Body of pancreas (tissue), 4 donors: Measurements from ENCODE around the gene HLF. TPM values are rescaled to one million over a fixed set of nuclear protein-coding genes. Genes with fewer than 3 reads are reported as not detected.

Source experiments
- ATAC-seq: fragments of 150-250 bp; one replicate; pipeline ENCODE4 v1.9.1; 2016
- DNase-seq, 4 donors: peaks; one replicate each; pipeline ENCODE4 v3.0.0-alpha.2; 2019
- H3K27ac ChIP-seq, 4 donors: fragments of 200-600 bp; sonication (generic); 1 replicate in 3 of 4; 2 replicates in 1 of 4; pipeline versions ENCODE4 v1.5.1 to v1.6.1; 2016 to 2019; ENCODE audit warnings: mild to moderate bottlenecking in 1 of 4, mixed read lengths in 1 of 4, moderate library complexity in 1 of 4
- H3K27me3 ChIP-seq, 2 donors: fragments of 200-600 bp; sonication (generic); one replicate each; pipeline ENCODE4 v1.6.0; 2016; ENCODE audit warnings: mild to moderate bottlenecking in 1 of 2
- H3K36me3 ChIP-seq, 2 donors: fragments of 200-600 bp; sonication (generic); replicated peaks in 1 of 2; 2 replicates each; pipeline ENCODE4 v1.5.1; 2016; ENCODE audit warnings: low read depth in 2 of 2; ENCODE audit not compliant: insufficient read depth in 1 of 2
- H3K4me1 ChIP-seq: fragments of 200-600 bp; sonication (generic); one replicate; pipeline ENCODE4 v1.6.0; 2016
- H3K4me3 ChIP-seq, 2 donors: fragments of 200-600 bp; sonication (generic); 1 replicate in 1 of 2; 2 replicates in 1 of 2; pipeline ENCODE4 v1.5.1; 2016 to 2019
- H3K9me3 ChIP-seq, 3 donors: fragments of 200-600 bp; sonication (generic); 1 replicate in 2 of 3; 2 replicates in 1 of 3; pipeline ENCODE4 v1.5.1; 2016
- POLR2A ChIP-seq, 3 donors: fragments of 450-650 bp; IDR thresholded peaks; one replicate each; pipeline ENCODE4 v1.6.1; 2016; ENCODE audit warnings: antibody characterized with exemption in 3 of 3, mild to moderate bottlenecking in 2 of 3
- whole genome bisulfite sequencing, 2 donors: methylation state at CpG; one replicate each; pipeline ENCODE4 v1.1.5; 2017; 5-methylcytosine and 5-hydroxymethylcytosine counted together
- intact Hi-C: fragments of 100-400 bp; cut with DNase I; formaldehyde crosslinking; loops from one replicate; pipeline ENCODE4 v1.15.1; 2023
- total RNA-seq, 2 donors: library from RNA; depleted of rRNA; stranded (reverse); fragments of >200 nt; gene quantifications; one replicate each; pipeline ENCODE4 v1.1.0, GENCODE V29; 2016
- TF ChIP-seq, protein P1 (sequence below), 7 experiments: fragments of 450-650 bp in 4 of 7; fragments of 200-600 bp in 3 of 7; sonication (generic) in 3 of 7; IDR thresholded peaks; one replicate each; pipeline ENCODE4 v1.5.1; 2016 to 2019; ENCODE audit warnings: antibody characterized with exemption in 7 of 7

HLF gene
- total RNA-seq, 2 donors from 2014 or later = 4.2 to 4.9 TPM

DNA sequence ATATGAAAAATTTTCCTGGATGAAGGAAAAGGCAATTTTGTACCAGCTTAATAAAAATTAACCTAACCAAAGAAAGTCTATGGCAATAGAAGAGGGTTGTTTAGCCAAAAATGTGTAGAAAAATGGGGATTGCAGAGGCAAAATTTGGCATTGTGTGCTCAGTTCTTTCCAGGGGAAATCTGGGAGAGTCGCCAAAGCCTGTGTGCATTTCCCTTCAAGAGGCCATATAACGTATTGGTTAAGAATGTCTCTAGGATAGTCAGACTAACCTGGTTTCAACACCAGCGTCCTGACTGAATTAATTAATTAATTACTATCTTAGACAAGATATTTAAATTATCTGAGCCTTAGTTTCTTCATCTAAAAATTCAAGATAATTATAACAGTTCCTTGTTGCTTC is 44.8 kb upstream of the HLF start:
- Histone ChIP-seq H3K36me3 (no peaks in the 10 kb centered on the region), H3K27ac (no peak overlapping the region), H3K27me3 (no peaks in the 10 kb centered on the region), H3K4me3 (no peak overlapping the region), H3K4me1 (no peaks in the 10 kb centered on the region), H3K9me3 (no peaks in the 10 kb centered on the region)
- WGBS, 2 donors = 49 to 52% methylated on average over 3 of the region's 3 CpGs
- DNase-seq = no peak
- intact Hi-C loops = no loop called here
- TF ChIP-seq, protein P1, sequence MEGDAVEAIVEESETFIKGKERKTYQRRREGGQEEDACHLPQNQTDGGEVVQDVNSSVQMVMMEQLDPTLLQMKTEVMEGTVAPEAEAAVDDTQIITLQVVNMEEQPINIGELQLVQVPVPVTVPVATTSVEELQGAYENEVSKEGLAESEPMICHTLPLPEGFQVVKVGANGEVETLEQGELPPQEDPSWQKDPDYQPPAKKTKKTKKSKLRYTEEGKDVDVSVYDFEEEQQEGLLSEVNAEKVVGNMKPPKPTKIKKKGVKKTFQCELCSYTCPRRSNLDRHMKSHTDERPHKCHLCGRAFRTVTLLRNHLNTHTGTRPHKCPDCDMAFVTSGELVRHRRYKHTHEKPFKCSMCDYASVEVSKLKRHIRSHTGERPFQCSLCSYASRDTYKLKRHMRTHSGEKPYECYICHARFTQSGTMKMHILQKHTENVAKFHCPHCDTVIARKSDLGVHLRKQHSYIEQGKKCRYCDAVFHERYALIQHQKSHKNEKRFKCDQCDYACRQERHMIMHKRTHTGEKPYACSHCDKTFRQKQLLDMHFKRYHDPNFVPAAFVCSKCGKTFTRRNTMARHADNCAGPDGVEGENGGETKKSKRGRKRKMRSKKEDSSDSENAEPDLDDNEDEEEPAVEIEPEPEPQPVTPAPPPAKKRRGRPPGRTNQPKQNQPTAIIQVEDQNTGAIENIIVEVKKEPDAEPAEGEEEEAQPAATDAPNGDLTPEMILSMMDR (IDR thresholded peaks at IDR 0.05) = no peak
- TF ChIP-seq POLR2A (IDR thresholded peaks at IDR 0.05) = no peak
- no peak for ATAC-seq

DNA sequence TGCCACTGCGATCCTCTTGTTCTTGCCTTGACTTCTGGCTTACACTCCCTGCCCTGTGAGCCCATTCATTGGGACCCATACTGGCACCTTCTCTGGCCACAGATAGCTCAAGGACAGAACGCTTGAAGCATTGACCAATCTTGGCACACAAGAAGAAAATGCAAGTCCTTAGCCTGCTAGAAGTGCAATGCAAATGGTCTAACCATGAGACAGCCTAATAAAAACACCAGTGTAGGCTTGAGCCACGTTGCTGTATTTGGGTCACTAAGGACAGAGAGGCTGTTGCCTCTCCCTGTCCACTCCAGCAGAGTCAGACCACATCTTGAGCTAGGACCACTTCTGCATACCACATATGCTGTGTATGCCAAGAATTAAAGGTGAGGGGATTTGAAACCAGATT is 41.2 kb upstream of the HLF start:
- WGBS, 2 donors = 65 to 77% methylated on average over 3 of the region's 3 CpGs

DNA sequence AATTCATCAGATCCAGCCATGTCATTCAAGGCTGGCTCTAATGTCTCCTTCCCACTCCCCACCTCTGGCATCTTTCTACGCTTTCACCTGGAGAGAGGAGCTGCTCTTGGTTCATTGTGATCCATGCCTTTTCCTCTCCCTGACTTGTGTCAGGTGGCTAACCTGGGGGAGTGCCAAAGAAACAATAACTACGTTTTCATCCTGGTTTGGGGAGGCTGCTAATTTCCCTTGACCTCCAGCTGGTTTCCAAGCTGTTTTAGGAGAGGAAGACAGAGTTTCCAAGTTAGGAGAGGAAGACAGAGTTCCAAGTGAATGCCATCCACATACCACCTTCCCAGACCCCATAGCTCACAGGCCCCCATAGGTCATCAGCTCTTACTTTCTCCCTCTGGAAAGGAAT is 40.0 kb upstream of the HLF start:
- intact Hi-C loops = no loop called here
- WGBS, 2 donors = 57 to 63% methylated on average over 2 of the region's 2 CpGs
- TF ChIP-seq POLR2A (IDR thresholded peaks at IDR 0.05) = no peak
- TF ChIP-seq, protein P1 (IDR thresholded peaks at IDR 0.05) = no peak

More for the DNA sequence above, 41.2 kb upstream of the HLF start:
- no peak for DNase-seq
- no peaks in the 10 kb centered on the region for H3K4me1 ChIP-seq
- no peaks in the 10 kb centered on the region for H3K36me3 ChIP-seq
- ATAC-seq = no peak
- no peak for TF ChIP-seq POLR2A (IDR thresholded peaks at IDR 0.05)
- TF ChIP-seq, protein P1 (IDR thresholded peaks at IDR 0.05) = no peak
- intact Hi-C loops = no loop called here
- H3K27ac ChIP-seq = no peak overlapping the region
- H3K4me3 ChIP-seq = no peak overlapping the region
- no peaks in the 10 kb centered on the region for H3K27me3 ChIP-seq
- H3K9me3 ChIP-seq = no peaks in the 10 kb centered on the region

DNA sequence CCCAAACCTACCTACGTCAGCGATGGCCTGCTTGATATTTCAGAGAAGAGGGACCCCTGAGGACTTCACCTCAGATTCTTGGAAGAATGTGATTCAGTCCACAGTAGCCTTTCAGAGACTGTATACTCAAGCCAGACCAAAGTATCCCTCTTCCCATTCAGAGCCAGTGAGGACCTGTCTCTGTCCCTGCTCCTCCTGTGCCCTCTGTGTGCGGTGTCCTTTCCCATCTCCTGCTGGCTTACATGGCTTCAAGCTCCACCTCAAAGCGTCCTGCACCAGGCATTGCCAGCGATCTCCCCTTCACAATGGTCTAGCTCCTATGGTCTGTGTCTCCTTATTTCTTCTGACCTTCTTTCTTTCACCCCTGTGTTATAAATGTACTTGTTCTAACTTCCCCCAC is 39.5 kb upstream of the HLF start:
- Histone ChIP-seq H3K27me3 (no peaks in the 10 kb centered on the region), H3K9me3 (no peaks in the 10 kb centered on the region), H3K27ac (no peak overlapping the region), H3K4me1 (no peaks in the 10 kb centered on the region), H3K4me3 (no peak overlapping the region), H3K36me3 (no peaks in the 10 kb centered on the region)
- DNase-seq (no peak), ATAC-seq (no peak)
- intact Hi-C loops = no loop called here
- 85 to 88% methylated on average over 5 of the region's 5 CpGs for WGBS, 2 donors
- TF ChIP-seq, protein P1 (IDR thresholded peaks at IDR 0.05) = no peak
- no peak for TF ChIP-seq POLR2A (IDR thresholded peaks at IDR 0.05)

More for the DNA sequence above, 40.0 kb upstream of the HLF start:
- Histone ChIP-seq H3K27me3 (no peaks in the 10 kb centered on the region), H3K4me1 (no peaks in the 10 kb centered on the region), H3K4me3 (no peak overlapping the region), H3K9me3 (no peaks in the 10 kb centered on the region), H3K36me3 (no peaks in the 10 kb centered on the region), H3K27ac (no peak overlapping the region)
- no peak for DNase-seq
- no peak for ATAC-seq

DNA sequence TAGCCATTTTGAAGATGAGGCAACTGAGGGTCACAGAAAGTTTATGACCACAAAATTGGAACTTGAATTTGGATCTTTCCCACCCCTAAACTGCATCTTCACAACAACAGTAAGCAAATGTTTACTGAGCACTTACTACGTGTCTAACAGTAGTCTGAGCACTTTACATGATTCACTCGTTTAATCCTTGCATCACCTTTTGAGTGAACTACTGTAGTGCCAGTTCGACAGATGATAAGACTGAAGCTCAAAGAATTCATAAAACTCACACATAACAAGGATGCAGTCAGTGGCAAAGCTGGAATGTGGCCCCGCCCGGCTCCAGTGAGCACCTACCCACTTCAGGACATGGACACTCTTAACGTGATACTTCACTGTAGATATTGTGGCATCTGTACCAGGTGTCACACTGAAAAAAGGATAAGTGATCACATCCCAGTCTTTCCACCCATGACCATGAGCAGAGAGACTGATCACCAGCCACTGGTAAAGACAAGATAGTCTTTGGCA is 36.0 kb upstream of the HLF start:
- Histone ChIP-seq H3K4me1 (no peaks in the 10 kb centered on the region), H3K27ac (no peak overlapping the region), H3K4me3 (no peak overlapping the region), H3K9me3 (no peaks in the 10 kb centered on the region), H3K36me3 (no peaks in the 10 kb centered on the region), H3K27me3 (no peaks in the 10 kb centered on the region)
- ATAC-seq = no peak
- TF ChIP-seq, protein P1 (IDR thresholded peaks at IDR 0.05) = no peak
- no peak for TF ChIP-seq POLR2A (IDR thresholded peaks at IDR 0.05)
- DNase-seq = no peak
- intact Hi-C loops = no loop called here
- WGBS, 2 donors = 71 to 76% methylated on average over 6 of the region's 6 CpGs
